IMR-90 (cell line): Measurements from ENCODE around the gene PRKAG2. TPM values are rescaled to one million over a fixed set of nuclear protein-coding genes. Genes with fewer than 3 reads are reported as not detected.

Experiments used
- ATAC-seq: fragments of 200-7000 bp; cut with Tn5 transposase; 2 replicates; pipeline ENCODE4 v1.9.1; 2020; ENCODE audit warnings: low read depth, mild to moderate bottlenecking, moderate library complexity
- BruUV-seq: library from RNA; stranded (reverse); fragments of 400-500 nt; replicated peaks from 2 replicates; lab custom pipeline; 2021; lab: Mats Ljungman, UMichigan
- CTCF ChIA-PET: fragments of 300-600 bp; formaldehyde crosslinking; extraction: SDS; loops from one replicate; lab custom pipeline; 2021; ENCODE audit warnings: antibody characterized with exemption; lab: Yijun Ruan, JAX
- POLR2A ChIA-PET: fragments of 300-600 bp; sonication (Branson Sonifier 250); formaldehyde crosslinking; loops from one replicate; lab custom pipeline; 2022; ENCODE audit warnings: antibody characterized with exemption; ENCODE audit not compliant: unreplicated experiment; lab: Charles Lee
- DNase-seq: peaks from one replicate; pipeline ENCODE4 v3.0.0; 2013
- H2AFZ ChIP-seq: replicated peaks from 2 replicates; pipeline ENCODE3; 2013; ENCODE audit warnings: low read length, mild to moderate bottlenecking; ENCODE audit not compliant: poor library complexity
- H2AK5ac ChIP-seq: 2 replicates; pipeline ENCODE4 v1.6.1; 2013; ENCODE audit warnings: low read depth, low read length, inconsistent platforms
- H2AK9ac ChIP-seq: replicated peaks from 2 replicates; pipeline ENCODE3; 2013; ENCODE audit warnings: mild to moderate bottlenecking, low read depth, low read length, moderate library complexity; ENCODE audit not compliant: poor library complexity
- H2BK120ac ChIP-seq: 2 replicates; pipeline ENCODE4 v1.6.1; 2013; ENCODE audit warnings: low read depth, low read length, inconsistent platforms
- H2BK15ac ChIP-seq: 3 replicates; pipeline ENCODE4 v1.6.1; 2013; ENCODE audit warnings: low read depth, low read length, inconsistent platforms
- H2BK20ac ChIP-seq: 2 replicates; pipeline ENCODE4 v1.6.1; 2013; ENCODE audit warnings: low read depth, mild to moderate bottlenecking, inconsistent platforms, low read length, moderate library complexity
- H2BK5ac ChIP-seq: 2 replicates; pipeline ENCODE4 v1.6.1; 2013; ENCODE audit warnings: mild to moderate bottlenecking, low read depth, low read length, inconsistent platforms; ENCODE audit not compliant: poor library complexity, severe bottlenecking
- H3K14ac ChIP-seq: replicated peaks from 2 replicates; pipeline ENCODE4 v1.6.1; 2013; ENCODE audit warnings: low read depth, low read length, inconsistent platforms
- H3K18ac ChIP-seq: 2 replicates; pipeline ENCODE4 v1.6.1; 2013; ENCODE audit warnings: low read depth, low read length, control low read depth
- H3K23ac ChIP-seq: 2 replicates; pipeline ENCODE4 v1.6.1; 2013; ENCODE audit warnings: low read depth, low read length, inconsistent platforms
- H3K27ac ChIP-seq: 2 replicates; pipeline ENCODE4 v1.5.1; 2013; ENCODE audit warnings: mild to moderate bottlenecking, control low read depth, low read length; ENCODE audit not compliant: insufficient read depth
- H3K27me3 ChIP-seq: 2 replicates; pipeline ENCODE4 v1.6.1; 2013; ENCODE audit warnings: low read length; ENCODE audit not compliant: control insufficient read depth, insufficient read depth
- H3K36me3 ChIP-seq: 2 replicates; pipeline ENCODE4 v1.6.1; 2013; ENCODE audit warnings: low read length, mixed read lengths; ENCODE audit not compliant: control insufficient read depth, insufficient read depth
- H3K4ac ChIP-seq: 2 replicates; pipeline ENCODE4 v1.6.1; 2013; ENCODE audit warnings: low read depth, low read length, inconsistent platforms
- H3K4me1 ChIP-seq: 2 replicates; pipeline ENCODE4 v1.6.1; 2013; ENCODE audit warnings: low read length, mixed read lengths; ENCODE audit not compliant: control insufficient read depth, insufficient read depth
- H3K4me2 ChIP-seq: 2 replicates; pipeline ENCODE4 v1.6.1; 2013; ENCODE audit warnings: low read depth, mild to moderate bottlenecking, control low read depth, low read length, moderate library complexity
- H3K4me3 ChIP-seq: 2 replicates; pipeline ENCODE4 v1.5.1; 2013; ENCODE audit warnings: low read depth, mild to moderate bottlenecking, control low read depth, low read length, moderate library complexity; ENCODE audit not compliant: insufficient read depth
- H3K56ac ChIP-seq: 2 replicates; pipeline ENCODE4 v1.6.1; 2013; ENCODE audit warnings: low read length, inconsistent platforms; ENCODE audit not compliant: insufficient read depth; ENCODE audit errors: extremely low read depth
- H3K79me1 ChIP-seq, 2 experiments: 2 replicates each; pipeline ENCODE4 v1.6.1; 2013; ENCODE audit warnings: low read length in 2 of 2, inconsistent platforms in 1 of 2, low read depth in 1 of 2
- H3K9ac ChIP-seq: 2 replicates; pipeline ENCODE4 v1.6.1; 2013; ENCODE audit warnings: low read depth, low read length, control low read depth
- H3K9me1 ChIP-seq: 2 replicates; pipeline ENCODE4 v1.6.1; 2013; ENCODE audit warnings: low read length, inconsistent platforms; ENCODE audit not compliant: insufficient read depth
- H3K9me3 ChIP-seq: 2 replicates; pipeline ENCODE4 v1.6.1; 2013; ENCODE audit warnings: low read length; ENCODE audit not compliant: control insufficient read depth, insufficient read depth
- H4K20me1 ChIP-seq: 2 replicates; pipeline ENCODE4 v1.6.1; 2013; ENCODE audit warnings: low read length, inconsistent platforms; ENCODE audit not compliant: insufficient read depth
- H4K5ac ChIP-seq: 2 replicates; pipeline ENCODE4 v1.6.1; 2013; ENCODE audit warnings: mild to moderate bottlenecking, low read depth, low read length, control low read depth
- H4K8ac ChIP-seq, 2 experiments: 2 replicates each; pipeline ENCODE4 v1.6.1; 2013; ENCODE audit warnings: low read depth in 2 of 2, low read length in 2 of 2, control low read depth in 1 of 2, inconsistent platforms in 1 of 2
- H4K91ac ChIP-seq: 2 replicates; pipeline ENCODE4 v1.6.1; 2013; ENCODE audit warnings: low read depth, low read length, inconsistent platforms; ENCODE audit not compliant: insufficient read depth
- CHD1 ChIP-seq: IDR thresholded peaks from 2 replicates; pipeline ENCODE4 v1.6.1; 2012; ENCODE audit warnings: low read depth, low read length, improper control_type of control experiment
- MAZ ChIP-seq: IDR thresholded peaks from 2 replicates; pipeline ENCODE4 v1.6.1; 2012; ENCODE audit warnings: low read depth, mild to moderate bottlenecking, low read length, improper control_type of control experiment, moderate library complexity, borderline replicate concordance
- MXI1 ChIP-seq: IDR thresholded peaks from 2 replicates; pipeline ENCODE4 v1.6.1; 2012; ENCODE audit warnings: low read depth, mild to moderate bottlenecking, low read length, moderate library complexity, borderline replicate concordance
- RAD21 ChIP-seq: IDR thresholded peaks from 2 replicates; pipeline ENCODE4 v1.6.1; 2012; ENCODE audit warnings: low read length, improper control_type of control experiment
- RFX5 ChIP-seq: IDR thresholded peaks from 2 replicates; pipeline ENCODE4 v1.8.0; 2012; ENCODE audit warnings: low read depth, mild to moderate bottlenecking, low read length, moderate library complexity
- USF2 ChIP-seq: fragments of 150-350 bp; IDR thresholded peaks from 2 replicates; pipeline ENCODE4 v1.6.1; 2017; ENCODE audit warnings: mild to moderate bottlenecking, antibody characterized with exemption, low read length, low read depth
- WGBS, 2 experiments: methylation state at CpG; one replicate each; pipeline versions ENCODE4 v1.1.5 to v1.1.7; 2013; ENCODE audit warnings: missing lambda C conversion rate in 2 of 2; ENCODE audit not compliant: insufficient read length in 1 of 2; ENCODE audit errors: extremely low coverage in 2 of 2; 5-methylcytosine and 5-hydroxymethylcytosine counted together
- dilution Hi-C: fragments of 300-500 bp; cut with HindIII; formaldehyde crosslinking; loops from one replicate; pipeline ENCODE4 v1.14.3; 2018; ENCODE audit warnings: low sequenced_read_pairs; ENCODE audit not compliant: unreplicated experiment
- in situ Hi-C: fragments of 300-500 bp; cut with MboI; formaldehyde crosslinking; loops from 3 replicates; pipeline ENCODE4 v1.14.3; 2019; ENCODE audit warnings: low sequenced_read_pairs, inconsistent platforms, mixed read lengths
- intact Hi-C: fragments of 100-400 bp; cut with micrococcal nuclease; formaldehyde crosslinking; loops from 2 replicates; pipeline ENCODE4 v1.10.0; 2022
- polyA plus RNA-seq, 3 experiments: library from polyadenylated mRNA; depleted of rRNA; stranded (reverse); fragments of >200 nt; gene quantifications; 2 replicates each; pipeline ENCODE4 v1.2.3, GENCODE V29; 2012; ENCODE audit warnings: low replicate concordance in 1 of 3
- total RNA-seq: library from RNA; depleted of rRNA; stranded (reverse); fragments of >200 nt; gene quantifications from 2 replicates; pipeline ENCODE4 v1.2.3, GENCODE V29; 2012

The PRKAG2 gene
- total and polyA plus RNA-seq, 2 of the 4 experiments (the other 2 are of a cell fraction) = 15.4 to 21.6 TPM

- H3K4me3 ChIP-seq = no peak overlapping the region
- no peak overlapping the region for H3K56ac ChIP-seq
- dilution Hi-C loops (no loop called here), in situ Hi-C loops (no loop called here), intact Hi-C loops (no loop called here)
- H3K27ac ChIP-seq = no peak overlapping the region; the same call in 1 of the 2 replicates
- no peak overlapping the region for H3K4me2 ChIP-seq
- ChIA-PET POLR2A (no interaction called here), CTCF (no interaction called here)
- H3K23ac ChIP-seq = 0 out of 2 replicates have a peak overlapping the region, but pooled peaks have one; percentile 18
- H3K4me1 ChIP-seq = peaks cover 16% of the 10 kb centered on the region
- H2AK9ac ChIP-seq = no peak overlapping the region
- no peaks in the 10 kb centered on the region for H4K20me1 ChIP-seq
- H2BK5ac ChIP-seq = peak overlapping the region; percentile 29
- DNase-seq (no peak), ATAC-seq (no peak)
- no peaks in the 10 kb centered on the region for H3K79me1 ChIP-seq
- WGBS, 2 experiments = 100% methylated on average over 1 of the region's 3 CpGs; no CpG with 5 or more reads in 1 of the 2 experiments
- no peaks in the 10 kb centered on the region for H3K36me3 ChIP-seq
- no peaks in the 10 kb centered on the region for H3K27me3 ChIP-seq
- BruUV-seq = no TSS peak
- peaks cover 18% of the 10 kb centered on the region for H3K9me1 ChIP-seq
- H3K4ac ChIP-seq = no peak overlapping the region; the same call in 1 of the 2 replicates
- peak overlapping the region in 1 of 2 experiments; percentile 64; a peak in 2 of 4 replicates for H4K8ac ChIP-seq
- H3K14ac ChIP-seq = peak overlapping the region; percentile 43
- no peak overlapping the region for H3K9ac ChIP-seq
- peak overlapping the region; percentile 76; the same call in 1 of the 3 replicates for H2BK15ac ChIP-seq
- H2AFZ ChIP-seq = no peak overlapping the region
- peak overlapping the region; percentile 72 for H3K18ac ChIP-seq
- peak overlapping the region; percentile 48; the same call in 1 of the 2 replicates for H4K91ac ChIP-seq
- H2BK120ac ChIP-seq = peak overlapping the region; percentile 25; the same call in 1 of the 2 replicates
- peak overlapping the region; percentile 21; the same call in 1 of the 2 replicates for H4K5ac ChIP-seq
- peaks cover 5% of the 10 kb centered on the region for H3K9me3 ChIP-seq
- H2BK20ac ChIP-seq = peak overlapping the region; percentile 5; the same call in 1 of the 2 replicates
- TF ChIP-seq CHD1 = no peak
- TF ChIP-seq USF2 = no peak
- no peak for TF ChIP-seq RAD21
- no peak for TF ChIP-seq MAZ
- TF ChIP-seq RFX5 = no peak
- no peak for TF ChIP-seq MXI1
- H2AK5ac ChIP-seq = peak overlapping the region; percentile 58; the same call in 1 of the 2 replicates
Observed at GRCh38 chr7:151647874-151648273, 229.0 kb downstream of the PRKAG2 start.
